Left lung (tissue), 10 donors: ENCODE results near the gene IPO5. TPM values are rescaled to one million over a fixed set of nuclear protein-coding genes. Genes with fewer than 3 reads are reported as not detected.

Experiments
- ATAC-seq: fragments of 200-7000 bp; cut with Tn5 transposase; one replicate; pipeline ENCODE4 v1.9.1; 2020; ENCODE audit warnings: moderate library complexity
- DNase-seq, 4 donors: peaks; one replicate each; pipeline ENCODE4 v3.0.0-alpha.2; 2013 to 2020
- H3K27ac ChIP-seq, 2 donors: fragments of 200-600 bp; sonication (generic) in 1 of 2; one replicate each; pipeline versions ENCODE4 v1.5.0 to v1.8.0; 2020 to 2021
- H3K27me3 ChIP-seq, 2 donors: fragments of 200-600 bp; sonication (generic) in 1 of 2; one replicate each; pipeline versions ENCODE4 v1.5.0 to v1.8.0; 2020 to 2021
- H3K36me3 ChIP-seq, 2 donors: fragments of 200-600 bp; sonication (generic) in 1 of 2; one replicate each; pipeline versions ENCODE4 v1.5.0 to v1.8.0; 2020 to 2021
- H3K4me1 ChIP-seq, 2 donors: fragments of 200-600 bp; one replicate each; pipeline ENCODE4 v1.8.0; 2021
- H3K4me3 ChIP-seq, 2 donors: fragments of 200-600 bp; sonication (generic) in 1 of 2; one replicate each; pipeline versions ENCODE4 v1.5.0 to v1.8.0; 2020 to 2021; ENCODE audit warnings: mild to moderate bottlenecking in 1 of 2
- H3K9me3 ChIP-seq, 2 donors: fragments of 200-600 bp; sonication (generic) in 1 of 2; one replicate each; pipeline versions ENCODE4 v1.5.0 to v1.8.0; 2020 to 2021
- intact Hi-C, 2 donors: fragments of 100-400 bp; cut with DNase I; formaldehyde crosslinking; loops; one replicate each; pipeline versions ENCODE4 v1.11.2 to v1.14.2; 2022
- polyA plus RNA-seq, 6 donors: library from polyadenylated mRNA; unstranded; fragments of 120-200 nt; gene quantifications; one replicate each; pipeline ENCODE4 v1.2.1, GENCODE V29; 2013; ENCODE audit not compliant: insufficient read length in 6 of 6
- total RNA-seq, 2 donors: library from RNA; stranded (reverse); fragmentation: NEBNext Ultra II Directional; extraction: Animal tissue kit (Norgen Biotek cat#: 25700); gene quantifications; one replicate each; pipeline ENCODE4 v1.2.1, GENCODE V29; 2021
- TF ChIP-seq, protein P1 (sequence below), 2 donors: fragments of 200-600 bp; sonication (generic) in 1 of 2; IDR thresholded peaks; one replicate each; pipeline versions ENCODE4 v1.5.0 to v1.8.0; 2021; ENCODE audit warnings: antibody characterized with exemption in 2 of 2
- donor health status: DM: no; HTN: yes; CAD: no.
- donor health status: DM: no; HTN: no; CAD: no.

The IPO5 gene
- total and polyA plus RNA-seq, 8 donors, result 74.5 to 170 (median 157) TPM

DNA sequence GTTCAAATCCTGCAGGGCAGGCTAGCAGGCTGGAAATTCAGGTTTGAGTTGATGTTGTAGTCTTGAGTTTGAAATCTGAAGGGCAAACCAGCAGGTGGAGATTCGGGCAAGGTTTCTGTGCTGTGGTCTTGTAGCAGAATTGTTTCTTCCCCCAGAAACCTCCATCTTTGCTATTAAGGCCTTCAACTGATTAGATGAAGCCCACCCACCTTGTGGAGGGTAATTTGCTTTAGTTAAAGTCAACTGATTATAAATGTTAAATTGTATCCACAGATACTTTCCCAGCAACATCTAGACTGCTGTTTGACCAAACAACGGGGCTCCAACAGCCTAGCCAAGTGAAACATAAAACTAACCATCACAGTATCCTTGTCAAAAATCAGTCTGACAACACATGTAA, 9.4 kb downstream of the IPO5 start:
- intact Hi-C loops, result no loop called here
- no peaks in the 10 kb centered on the region for H3K36me3 ChIP-seq

DNA sequence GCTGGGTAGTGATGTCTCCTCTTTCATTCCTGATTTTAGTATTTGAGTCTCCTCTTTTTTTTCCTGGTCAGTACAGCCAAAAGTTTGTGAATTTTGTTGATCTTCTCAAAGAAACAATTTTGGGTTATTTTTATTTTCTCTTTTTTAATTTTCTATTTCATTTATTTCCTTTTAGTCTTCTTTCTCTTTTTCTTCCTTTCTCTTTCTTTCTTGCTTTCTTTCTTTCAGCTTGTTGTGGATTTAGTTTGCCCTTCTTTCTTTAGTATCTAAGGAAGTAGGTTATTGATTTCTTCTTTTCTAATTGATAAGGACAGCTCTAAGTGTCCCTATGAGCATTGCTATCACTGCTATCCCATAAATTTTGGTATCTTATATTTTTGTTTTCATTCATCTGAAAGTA, 13.8 kb downstream of the IPO5 start:
- no peak for ATAC-seq
- TF ChIP-seq, protein P1, sequence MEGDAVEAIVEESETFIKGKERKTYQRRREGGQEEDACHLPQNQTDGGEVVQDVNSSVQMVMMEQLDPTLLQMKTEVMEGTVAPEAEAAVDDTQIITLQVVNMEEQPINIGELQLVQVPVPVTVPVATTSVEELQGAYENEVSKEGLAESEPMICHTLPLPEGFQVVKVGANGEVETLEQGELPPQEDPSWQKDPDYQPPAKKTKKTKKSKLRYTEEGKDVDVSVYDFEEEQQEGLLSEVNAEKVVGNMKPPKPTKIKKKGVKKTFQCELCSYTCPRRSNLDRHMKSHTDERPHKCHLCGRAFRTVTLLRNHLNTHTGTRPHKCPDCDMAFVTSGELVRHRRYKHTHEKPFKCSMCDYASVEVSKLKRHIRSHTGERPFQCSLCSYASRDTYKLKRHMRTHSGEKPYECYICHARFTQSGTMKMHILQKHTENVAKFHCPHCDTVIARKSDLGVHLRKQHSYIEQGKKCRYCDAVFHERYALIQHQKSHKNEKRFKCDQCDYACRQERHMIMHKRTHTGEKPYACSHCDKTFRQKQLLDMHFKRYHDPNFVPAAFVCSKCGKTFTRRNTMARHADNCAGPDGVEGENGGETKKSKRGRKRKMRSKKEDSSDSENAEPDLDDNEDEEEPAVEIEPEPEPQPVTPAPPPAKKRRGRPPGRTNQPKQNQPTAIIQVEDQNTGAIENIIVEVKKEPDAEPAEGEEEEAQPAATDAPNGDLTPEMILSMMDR (IDR thresholded peaks at IDR 0.05), result no peak

More for the DNA sequence above, 9.4 kb downstream of the IPO5 start:
- H3K9me3 ChIP-seq, result no peaks in the 10 kb centered on the region
- TF ChIP-seq, protein P1 (IDR thresholded peaks at IDR 0.05), result no peak
- no peaks in the 10 kb centered on the region for H3K27me3 ChIP-seq
- DNase-seq (no peak), ATAC-seq (no peak)
- H3K4me3 ChIP-seq, result no peak overlapping the region
- no peaks in the 10 kb centered on the region for H3K4me1 ChIP-seq
- H3K27ac ChIP-seq, result no peak overlapping the region

DNA sequence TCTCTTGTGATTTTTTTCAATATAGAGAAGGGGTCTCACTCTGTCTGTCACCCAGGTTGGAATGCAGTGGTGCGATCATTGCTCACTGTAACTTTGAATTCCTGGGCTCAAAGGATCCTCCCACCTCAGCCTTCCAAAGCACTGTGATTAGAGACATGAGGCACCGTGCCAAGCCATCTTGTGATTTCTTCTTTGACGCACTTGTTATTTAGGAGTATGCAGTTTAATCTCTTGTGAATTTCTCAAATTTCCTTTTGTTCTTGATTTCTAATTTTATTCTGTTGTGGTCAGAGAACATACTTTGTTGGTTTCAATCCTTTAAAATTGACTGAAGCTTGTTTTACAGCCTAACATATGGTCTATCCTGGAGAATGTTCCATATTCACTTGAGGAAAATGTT, 14.5 kb downstream of the IPO5 start:
- H3K36me3 ChIP-seq, result no peaks in the 10 kb centered on the region
- intact Hi-C loops, result no loop called here
- no peak overlapping the region for H3K4me3 ChIP-seq
- no peaks in the 10 kb centered on the region for H3K27me3 ChIP-seq
- DNase-seq (no peak), ATAC-seq (no peak)
- H3K9me3 ChIP-seq, result no peaks in the 10 kb centered on the region
- no peak overlapping the region for H3K27ac ChIP-seq
- TF ChIP-seq, protein P1 (IDR thresholded peaks at IDR 0.05), result no peak
- H3K4me1 ChIP-seq, result no peaks in the 10 kb centered on the region

More for the DNA sequence above, 13.8 kb downstream of the IPO5 start:
- no peak for DNase-seq
- intact Hi-C loops, result no loop called here
- H3K9me3 ChIP-seq, result no peaks in the 10 kb centered on the region
- no peaks in the 10 kb centered on the region for H3K36me3 ChIP-seq
- no peak overlapping the region for H3K4me3 ChIP-seq
- no peak overlapping the region for H3K27ac ChIP-seq
- H3K27me3 ChIP-seq, result no peaks in the 10 kb centered on the region
- no peaks in the 10 kb centered on the region for H3K4me1 ChIP-seq

DNA sequence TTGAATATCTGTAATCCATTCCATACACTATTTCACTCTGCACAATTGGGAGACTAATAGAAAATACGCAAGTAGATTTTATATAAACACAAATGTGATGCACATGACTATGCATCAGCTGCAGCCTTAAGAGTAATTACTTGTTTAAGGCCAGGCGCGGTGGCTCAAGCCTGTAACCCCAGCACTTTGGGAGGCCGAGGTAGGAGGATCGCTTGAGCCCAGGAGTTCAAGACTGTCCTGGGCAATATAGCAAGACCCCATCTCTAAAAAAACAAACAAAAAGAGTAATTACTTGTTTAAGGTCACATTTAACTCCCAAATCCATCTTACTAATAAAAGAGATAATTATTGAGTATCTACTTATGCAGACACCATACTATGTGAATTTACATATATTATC, 18.0 kb downstream of the IPO5 start:
- intact Hi-C loops, result no loop called here
- TF ChIP-seq, protein P1 (IDR thresholded peaks at IDR 0.05), result no peak
- DNase-seq (no peak), ATAC-seq (no peak)
- no peak overlapping the region for H3K27ac ChIP-seq
- no peaks in the 10 kb centered on the region for H3K36me3 ChIP-seq
- H3K4me3 ChIP-seq, result no peak overlapping the region
- H3K9me3 ChIP-seq, result no peaks in the 10 kb centered on the region
- peaks cover 0 to 7% of the 10 kb centered on the region in 2 donors for H3K4me1 ChIP-seq
- no peaks in the 10 kb centered on the region for H3K27me3 ChIP-seq

DNA sequence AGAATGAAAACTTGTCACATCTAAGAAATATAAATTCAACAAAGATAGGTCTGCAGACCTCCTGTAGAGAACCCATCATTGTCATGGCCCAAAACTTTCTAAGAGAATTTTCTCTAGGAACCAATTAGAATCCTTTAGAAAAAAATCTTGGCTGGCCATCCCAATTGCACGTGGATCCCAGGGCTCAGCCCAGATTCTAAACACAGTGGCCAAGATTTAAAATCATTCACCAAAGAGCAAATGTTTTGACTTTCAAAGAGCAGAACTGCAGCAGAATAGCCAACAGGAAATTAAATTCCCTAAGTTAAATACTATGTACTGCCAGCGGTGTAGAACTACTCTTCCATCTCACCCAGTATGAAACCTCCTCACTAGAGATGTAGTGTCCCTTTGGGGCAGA, 21.3 kb downstream of the IPO5 start:
- DNase-seq, result no peak

More for the DNA sequence above, 21.3 kb downstream of the IPO5 start:
- H3K4me3 ChIP-seq, result no peak overlapping the region
- no peaks in the 10 kb centered on the region for H3K27me3 ChIP-seq
- TF ChIP-seq, protein P1 (IDR thresholded peaks at IDR 0.05), result no peak
- no peak overlapping the region for H3K27ac ChIP-seq
- ATAC-seq, result no peak
- no peaks in the 10 kb centered on the region for H3K36me3 ChIP-seq
- H3K4me1 ChIP-seq, result peaks cover 7 to 29% of the 10 kb centered on the region in 2 donors
- intact Hi-C loops, result no loop called here
- H3K9me3 ChIP-seq, result no peaks in the 10 kb centered on the region
